ENCODE results near the gene DLEC1.
A peak's percentile ranks its signal among the peaks of the same experiment; 100 is the strongest.
"Not testable (repeated sequence)": the region's sequence is repeated elsewhere in the genome, so short reads cannot be mapped to it uniquely, and the experiment has no call there.

Gene DLEC1

GRCh38 chr3:38124324-38125122 is 85.5 kb downstream of the DLEC1 start:
- no peak for DNase-seq

- no peak for DNase-seq
These were observed 86.5 kb downstream of the DLEC1 start for GRCh38 chr3:38125305-38126120.

- peak; percentile 13 for DNase-seq
These were observed 87.3 kb downstream of the DLEC1 start for GRCh38 chr3:38126121-38126892.

GRCh38 chr3:38127611-38128302 is 88.7 kb downstream of the DLEC1 start:
- peak; percentile 3 for DNase-seq

- DNase-seq, result peak; percentile 9
These were observed 89.3 kb downstream of the DLEC1 start for GRCh38 chr3:38128303-38128655.

- DNase-seq, result no peak
These were observed 90.0 kb downstream of the DLEC1 start for GRCh38 chr3:38129058-38129457.

GRCh38 chr3:38130631-38131065 is 91.6 kb downstream of the DLEC1 start:
- DNase-seq, result no peak

- no peak for DNase-seq
These were observed 92.8 kb downstream of the DLEC1 start for GRCh38 chr3:38131621-38132369.

GRCh38 chr3:38133209-38133556 is 94.2 kb downstream of the DLEC1 start:
- DNase-seq, result no peak

- DNase-seq, result no peak
These were observed 94.8 kb downstream of the DLEC1 start for GRCh38 chr3:38133557-38134405.

GRCh38 chr3:38134517-38135143 is 95.6 kb downstream of the DLEC1 start:
- not testable (repeated sequence) for DNase-seq

- DNase-seq, result not testable (repeated sequence)
These were observed 96.7 kb downstream of the DLEC1 start for GRCh38 chr3:38135621-38136277.

GRCh38 chr3:38136393-38136776 is 97.4 kb downstream of the DLEC1 start:
- DNase-seq, result no peak

- peak; percentile 94 for DNase-seq
These were observed 98.0 kb downstream of the DLEC1 start, which contains the start of gene ACAA1 for GRCh38 chr3:38136777-38137614. Gene ACAA1, minus strand, starts transcription at chr3:38137127. Its CDS starts 92 bp downstream, at chr3:38137035.

GRCh38 chr3:38137615-38138348 is 98.8 kb downstream of the DLEC1 start:
- DNase-seq, result no peak

GRCh38 chr3:38138349-38139190 is 99.6 kb downstream of the DLEC1 start, which contains the start of gene MYD88:
Gene MYD88, plus strand, starts transcription at chr3:38138661. Its CDS starts 40 bp downstream, at chr3:38138701.
- DNase-seq, result peak; percentile 83

GRCh38 chr3:38139191-38139590 is 100.2 kb downstream of the DLEC1 start:
- no peak for DNase-seq

Measured in activated CD4-positive, CD25-positive, alpha-beta regulatory T cell treated with anti-CD3 and anti-CD28 coated beads, Interleukin-2, amount 50 U/mL, for 72 hours (primary cell).